ENCODE data around the gene HOXD11.

Gene HOXD11

DNA sequence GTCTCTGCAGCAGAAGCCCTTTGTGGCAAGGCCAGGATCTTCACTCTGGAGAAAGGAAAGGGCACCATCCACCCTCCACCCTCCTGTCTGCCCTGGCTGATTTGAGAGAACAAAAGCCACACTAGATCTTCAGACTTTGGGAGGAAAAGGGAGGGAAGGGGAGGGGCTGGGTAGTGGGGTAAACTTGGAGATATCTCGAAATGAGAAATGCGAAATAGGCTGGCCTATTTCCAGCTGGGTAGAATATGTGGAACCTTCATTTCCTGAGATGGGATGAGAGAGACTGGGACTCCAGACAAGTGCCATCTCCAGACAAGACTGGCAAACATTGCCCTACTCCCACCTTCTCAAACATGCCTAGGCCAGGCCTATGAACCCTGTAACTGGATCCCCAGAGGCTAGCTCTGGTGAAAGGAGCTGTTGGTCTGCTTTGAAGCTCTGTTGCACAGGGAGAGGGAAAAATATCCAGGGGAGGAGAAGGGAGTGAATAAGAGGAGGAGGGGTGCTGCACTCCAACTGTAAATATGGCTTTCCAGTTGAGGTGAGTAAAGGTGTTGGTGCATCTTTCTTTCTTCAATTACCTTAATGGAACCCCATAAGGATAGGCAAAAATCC lies 5.8 kb upstream of the HOXD11 start:
- no peak for DNase-seq (ENCODE audit: low read depth)
- in situ Hi-C loops (cut with HindIII; ENCODE audit: low sequenced_read_pairs): loop anchor here (25.0 kb wide), 1 partner anchor 1036 kb away; no protein-coding TSS in a partner anchor
- H3K4me3 ChIP-seq (ENCODE audit: low read depth, low read length): no peak overlapping the region
- TF ChIP-seq, protein P1, sequence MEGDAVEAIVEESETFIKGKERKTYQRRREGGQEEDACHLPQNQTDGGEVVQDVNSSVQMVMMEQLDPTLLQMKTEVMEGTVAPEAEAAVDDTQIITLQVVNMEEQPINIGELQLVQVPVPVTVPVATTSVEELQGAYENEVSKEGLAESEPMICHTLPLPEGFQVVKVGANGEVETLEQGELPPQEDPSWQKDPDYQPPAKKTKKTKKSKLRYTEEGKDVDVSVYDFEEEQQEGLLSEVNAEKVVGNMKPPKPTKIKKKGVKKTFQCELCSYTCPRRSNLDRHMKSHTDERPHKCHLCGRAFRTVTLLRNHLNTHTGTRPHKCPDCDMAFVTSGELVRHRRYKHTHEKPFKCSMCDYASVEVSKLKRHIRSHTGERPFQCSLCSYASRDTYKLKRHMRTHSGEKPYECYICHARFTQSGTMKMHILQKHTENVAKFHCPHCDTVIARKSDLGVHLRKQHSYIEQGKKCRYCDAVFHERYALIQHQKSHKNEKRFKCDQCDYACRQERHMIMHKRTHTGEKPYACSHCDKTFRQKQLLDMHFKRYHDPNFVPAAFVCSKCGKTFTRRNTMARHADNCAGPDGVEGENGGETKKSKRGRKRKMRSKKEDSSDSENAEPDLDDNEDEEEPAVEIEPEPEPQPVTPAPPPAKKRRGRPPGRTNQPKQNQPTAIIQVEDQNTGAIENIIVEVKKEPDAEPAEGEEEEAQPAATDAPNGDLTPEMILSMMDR (IDR thresholded peaks at IDR 0.05; ENCODE audit: low read depth, low read length, missing control alignments): no peak

GRCh38 chr2:176101842-176102241 lies 5.2 kb upstream of the HOXD11 start:
- no peak overlapping the region for H3K4me3 ChIP-seq (ENCODE audit: low read depth, low read length)
- no peak for DNase-seq (ENCODE audit: low read depth)
- TF ChIP-seq, protein P1 (IDR thresholded peaks at IDR 0.05; ENCODE audit: low read depth, low read length, missing control alignments): no peak
- in situ Hi-C loops (cut with HindIII; ENCODE audit: low sequenced_read_pairs): loop anchor here (25.0 kb wide), 1 partner anchor 1035 kb away; no protein-coding TSS in a partner anchor

DNA sequence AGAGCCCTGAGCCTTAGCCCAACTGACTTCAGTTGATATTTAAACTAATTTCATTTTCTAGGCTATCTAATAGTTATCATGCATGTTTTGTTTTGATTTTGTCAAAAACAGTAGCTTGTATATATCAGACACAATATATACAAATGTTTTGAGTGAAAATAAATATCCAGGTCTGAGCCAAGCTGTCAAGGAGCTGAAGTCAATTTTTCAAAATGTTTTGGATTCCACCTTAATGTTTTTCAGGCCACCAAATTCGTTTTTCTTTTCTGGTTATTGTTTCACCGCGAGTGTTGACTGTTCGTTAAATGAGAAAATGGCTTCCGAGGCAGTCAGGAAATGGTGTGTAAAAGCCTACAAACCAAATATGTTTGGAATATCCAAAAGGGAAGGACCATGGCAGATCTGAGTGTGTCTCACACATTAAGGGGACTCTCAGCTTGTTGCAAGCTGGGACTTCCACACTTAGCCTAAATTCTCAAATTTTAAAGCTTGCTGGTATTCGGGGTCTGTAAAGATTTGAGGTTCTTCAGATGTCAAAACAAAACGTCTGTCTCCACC lies 4.7 kb upstream of the HOXD11 start:
- in situ Hi-C loops (cut with HindIII; ENCODE audit: low sequenced_read_pairs): loop anchor here (25.0 kb wide), 1 partner anchor 1035 kb away; no protein-coding TSS in a partner anchor
- TF ChIP-seq, protein P1 (IDR thresholded peaks at IDR 0.05; ENCODE audit: low read depth, low read length, missing control alignments): no peak
- no peak overlapping the region for H3K4me3 ChIP-seq (ENCODE audit: low read depth, low read length)
- DNase-seq (ENCODE audit: low read depth): no peak

DNA sequence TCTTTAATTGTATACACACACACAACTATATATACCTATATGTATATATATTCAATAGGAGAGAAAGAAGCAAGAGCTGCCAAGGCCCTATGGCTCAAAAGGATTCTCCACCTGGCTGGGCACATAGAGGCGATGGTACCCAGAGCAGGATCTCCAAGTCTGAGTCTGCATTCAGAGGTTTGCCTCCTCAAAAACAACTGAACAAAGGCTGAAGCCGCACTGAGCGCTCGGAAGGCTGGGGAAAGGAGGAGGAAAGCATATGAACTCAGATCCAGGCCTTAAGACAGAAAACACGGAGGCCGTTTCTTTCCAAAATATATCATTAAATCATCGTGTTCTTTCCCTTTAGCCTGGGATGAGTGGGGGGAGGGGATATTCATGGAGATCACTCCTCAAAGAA lies 3.9 kb upstream of the HOXD11 start:
- TF ChIP-seq, protein P1 (IDR thresholded peaks at IDR 0.05; ENCODE audit: low read depth, low read length, missing control alignments): no peak
- H3K4me3 ChIP-seq (ENCODE audit: low read depth, low read length): no peak overlapping the region
- no peak for DNase-seq (ENCODE audit: low read depth)
- in situ Hi-C loops (cut with HindIII; ENCODE audit: low sequenced_read_pairs): loop anchor here (25.0 kb wide), 1 partner anchor 1034 kb away; no protein-coding TSS in a partner anchor

GRCh38 chr2:176103742-176104315 lies 3.3 kb upstream of the HOXD11 start:
- in situ Hi-C loops (cut with HindIII; ENCODE audit: low sequenced_read_pairs): loop anchor here (25.0 kb wide), 1 partner anchor 1033 kb away; no protein-coding TSS in a partner anchor
- H3K4me3 ChIP-seq (ENCODE audit: low read depth, low read length): no peak overlapping the region
- DNase-seq (ENCODE audit: low read depth): no peak
- TF ChIP-seq, protein P1 (IDR thresholded peaks at IDR 0.05; ENCODE audit: low read depth, low read length, missing control alignments): no peak

DNA sequence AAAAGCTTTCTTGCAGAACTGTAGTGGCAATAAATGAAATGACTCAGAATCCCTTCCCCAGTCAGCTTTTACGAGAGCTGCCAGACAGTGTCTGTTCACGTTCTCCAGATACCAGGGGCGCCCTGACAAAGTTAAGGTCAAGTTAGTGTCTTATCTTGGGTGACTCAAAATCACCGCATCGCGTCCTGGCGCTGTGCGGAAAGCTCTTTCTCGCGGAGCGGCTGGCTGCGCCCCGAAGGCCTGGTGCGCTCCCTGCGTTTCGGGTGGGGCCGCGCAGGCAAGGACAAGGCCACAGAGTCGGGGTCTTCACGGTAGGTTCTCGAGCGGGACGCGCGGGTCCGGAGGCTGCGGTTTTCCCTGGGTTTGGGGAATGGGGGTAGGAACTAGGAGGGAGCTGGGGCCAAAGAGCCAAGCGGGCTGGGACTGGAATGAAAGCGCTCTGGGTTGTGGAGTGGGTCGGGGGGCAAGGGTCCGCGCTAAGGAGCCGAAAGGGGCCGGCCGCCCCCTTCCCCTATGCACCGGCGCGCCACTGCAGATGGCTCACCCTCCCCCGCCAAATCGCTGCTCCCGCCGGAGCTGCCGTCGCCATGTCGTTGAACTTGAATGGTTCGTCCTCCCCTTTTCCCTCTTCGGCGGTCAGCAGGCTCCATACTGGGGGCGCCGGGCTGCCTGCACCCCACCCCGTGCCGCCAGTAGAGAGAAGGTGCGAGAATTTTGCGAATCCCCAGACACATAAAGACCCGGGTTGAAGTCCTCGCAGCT lies 2.6 kb upstream of the HOXD11 start:
- no peak for DNase-seq (ENCODE audit: low read depth)
- in situ Hi-C loops (cut with HindIII; ENCODE audit: low sequenced_read_pairs): loop anchor here (25.0 kb wide), 1 partner anchor 1033 kb away; no protein-coding TSS in a partner anchor
- no peak overlapping the region for H3K4me3 ChIP-seq (ENCODE audit: low read depth, low read length)
- TF ChIP-seq, protein P1 (IDR thresholded peaks at IDR 0.05; ENCODE audit: low read depth, low read length, missing control alignments): no peak

All from astrocyte of the cerebellum (primary cell).